ENCODE measurements around the gene CTAG2.

DNA sequence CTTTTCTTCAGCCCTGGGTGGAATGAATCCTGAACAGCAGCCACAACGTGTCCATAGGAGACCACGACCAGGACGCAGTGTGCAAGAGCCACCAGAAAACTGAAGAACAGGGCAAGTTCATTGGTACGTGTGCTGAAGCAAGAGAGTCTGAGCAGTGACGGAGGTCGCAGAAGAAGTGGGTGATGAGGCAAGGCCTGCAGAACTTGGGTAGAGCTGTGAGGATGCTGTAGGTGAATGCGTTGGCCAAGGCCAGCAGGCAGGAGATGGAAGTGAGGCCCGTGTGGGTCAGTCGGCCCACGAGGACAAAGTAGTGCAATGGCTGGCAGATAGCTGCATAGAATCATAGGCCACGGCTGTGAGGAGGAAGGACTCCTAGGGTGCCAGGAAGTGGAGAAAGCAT is 5.6 kb upstream of the CTAG2 start:
- no peak for TF ChIP-seq EZH2 (IDR thresholded peaks at IDR 0.05)
- no peak for TF ChIP-seq POLR2AphosphoS5 (IDR thresholded peaks at IDR 0.05; ENCODE audit: borderline replicate concordance, low read depth, low read length)
- no peak for TF ChIP-seq FOXP2 (optimal IDR thresholded peaks at IDR 0.05; ENCODE audit: control extremely low read depth, extremely low read length, insufficient read depth)
